ENCODE results near the gene DRAXIN. TPM values are rescaled to one million over a fixed set of nuclear protein-coding genes. Genes with fewer than 3 reads are reported as not detected.

Gene DRAXIN
- 0.59 TPM for total RNA-seq

- no peak for DNase-seq
Measured at GRCh38 chr1:11691302-11691914, at the start of gene DRAXIN. Gene DRAXIN (plus strand): TSS chr1:11691710. CDS start chr1:11706259, 14,549 bp downstream.

DNA sequence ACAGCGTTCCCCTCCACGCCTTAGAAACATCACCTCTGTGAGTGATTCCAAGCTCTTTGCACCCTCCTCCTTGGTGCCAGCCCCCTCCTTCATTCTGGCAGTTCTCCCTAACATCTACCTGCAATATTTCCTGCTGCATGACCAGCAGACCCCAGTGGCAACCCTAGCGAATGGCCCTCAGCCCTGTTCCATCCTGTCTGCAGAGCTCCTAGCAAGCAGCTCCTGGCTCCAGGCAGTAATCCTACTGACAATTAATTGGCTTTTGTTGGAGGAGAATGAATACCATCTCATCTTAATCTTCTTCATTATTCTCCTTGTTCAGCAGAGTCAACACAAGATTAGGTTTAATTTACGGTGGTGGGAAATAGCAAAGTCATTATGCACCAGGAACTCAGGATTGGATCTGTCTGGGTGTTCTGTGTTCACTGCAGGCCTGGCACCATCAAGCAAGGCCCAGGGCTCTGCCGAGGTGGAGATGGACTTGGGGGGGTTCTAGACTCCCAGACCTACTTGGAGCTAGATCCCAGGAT, 49.7 kb upstream of the DRAXIN start:
- no peak for DNase-seq

GRCh38 chr1:11642418-11643017, 49.0 kb upstream of the DRAXIN start:
- peak; percentile 75 for DNase-seq

- DNase-seq = no peak
Measured at GRCh38 chr1:11643782-11644181, 47.7 kb upstream of the DRAXIN start.

GRCh38 chr1:11645270-11645669, 46.2 kb upstream of the DRAXIN start:
- no peak for DNase-seq

DNA sequence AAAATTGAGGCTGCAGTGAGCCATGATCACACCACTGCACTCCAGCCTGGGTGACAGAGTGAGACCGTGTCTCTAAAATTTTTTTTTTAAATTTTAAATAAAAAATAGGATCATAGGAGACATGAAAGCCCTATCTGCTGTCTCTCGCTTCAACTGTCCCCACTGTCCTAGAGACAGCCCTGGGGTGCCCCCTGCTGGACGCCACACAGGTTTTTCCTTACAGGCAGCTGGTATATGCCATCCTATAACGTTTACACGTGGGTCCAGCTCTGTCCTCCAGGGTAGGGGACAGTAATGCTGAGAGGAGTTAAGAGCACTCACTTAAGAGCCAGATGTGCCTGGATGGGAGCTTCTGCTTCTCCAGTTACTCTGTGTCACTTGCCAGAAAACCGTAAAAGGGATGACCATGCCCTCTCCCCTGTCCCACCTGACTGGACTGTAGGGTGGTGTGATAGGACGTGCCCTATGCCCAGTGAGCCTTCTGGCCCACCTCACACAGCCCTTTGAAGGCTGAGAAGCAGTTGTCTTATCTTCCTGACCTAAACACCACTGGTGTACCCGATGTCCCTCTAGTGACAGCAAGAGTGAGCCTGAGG, 45.7 kb upstream of the DRAXIN start:
- DNase-seq = no peak

GRCh38 chr1:11646317-11646716, 45.2 kb upstream of the DRAXIN start:
- no peak for DNase-seq

- DNase-seq = no peak
Measured at GRCh38 chr1:11647333-11647732, 44.2 kb upstream of the DRAXIN start.

- no peak for DNase-seq
Measured at GRCh38 chr1:11648039-11648438, 43.5 kb upstream of the DRAXIN start.

DNA sequence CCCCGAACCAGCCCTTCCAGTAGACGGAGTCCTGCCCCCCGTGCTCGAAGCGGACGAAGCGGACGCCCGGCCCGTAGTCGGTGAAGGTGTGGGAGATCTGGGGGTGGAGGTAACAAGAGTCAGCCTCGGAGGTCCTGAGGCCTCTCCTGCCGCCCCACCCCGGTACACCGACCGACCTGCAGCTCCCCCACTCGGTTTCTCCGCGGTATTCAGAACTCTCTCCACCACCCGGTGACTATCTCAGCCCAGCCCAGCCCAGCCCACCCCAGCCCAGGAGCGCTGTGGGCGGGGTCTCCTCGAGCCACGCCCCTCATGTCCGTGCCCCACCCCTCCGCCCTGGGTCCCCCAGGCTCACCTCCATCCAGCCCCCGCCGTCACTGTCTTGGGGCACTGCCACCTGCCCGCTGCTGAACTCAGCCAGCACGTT, 42.8 kb upstream of the DRAXIN start:
- DNase-seq = no peak

DNA sequence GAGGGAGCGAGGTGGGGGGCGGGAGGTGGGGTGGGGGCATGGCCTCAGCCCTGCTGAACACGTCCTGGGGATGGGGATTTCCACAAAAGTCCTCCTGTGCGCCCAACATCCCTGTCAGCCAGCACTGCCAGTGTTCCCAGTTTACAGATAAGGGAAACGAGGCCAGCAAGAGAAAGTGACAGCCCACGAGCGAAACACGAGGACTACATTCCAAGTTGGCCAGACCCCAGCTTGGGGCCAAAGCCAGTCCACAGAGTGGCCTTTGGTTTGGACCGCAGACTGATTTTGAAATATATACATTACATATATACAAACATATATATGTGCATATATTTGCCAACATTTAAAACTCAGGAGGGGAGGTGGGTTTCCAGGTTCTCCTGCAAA, 42.3 kb upstream of the DRAXIN start:
- no peak for DNase-seq

- no peak for DNase-seq
Measured at GRCh38 chr1:11649624-11650330, 41.7 kb upstream of the DRAXIN start.

DNA sequence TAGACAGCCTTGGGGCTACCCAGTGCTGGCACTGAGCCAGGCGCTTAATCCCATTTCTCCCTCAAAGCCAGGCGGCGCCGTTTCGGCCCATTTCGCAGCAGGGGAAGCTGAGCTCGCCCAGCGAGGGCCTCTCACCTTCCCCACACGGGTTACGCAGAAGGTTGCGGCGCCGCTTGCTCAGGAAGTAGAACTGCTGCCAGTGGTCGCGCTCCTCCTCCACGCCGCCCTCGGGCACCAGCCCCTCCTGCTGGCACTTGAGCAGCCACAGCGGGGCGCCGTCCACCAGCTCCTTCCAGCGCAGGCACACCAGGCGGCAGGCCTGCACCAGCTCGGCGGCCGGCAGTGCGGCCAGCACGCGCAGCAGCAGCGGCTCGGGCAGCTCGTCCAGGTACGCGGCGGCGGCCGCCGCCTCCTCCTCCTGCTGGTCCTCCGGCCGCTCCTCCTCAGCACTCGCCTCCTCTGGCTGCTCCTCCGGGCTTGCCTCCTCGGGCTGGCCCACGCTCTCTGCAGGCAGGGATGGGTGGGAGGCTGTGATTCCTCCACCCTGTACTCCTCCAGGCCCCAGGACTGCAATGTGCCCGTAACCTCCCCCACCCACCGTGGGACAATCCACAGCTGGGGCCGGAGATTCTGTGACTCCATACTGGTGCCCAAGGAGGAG, 41.0 kb upstream of the DRAXIN start:
- no peak for DNase-seq

DNA sequence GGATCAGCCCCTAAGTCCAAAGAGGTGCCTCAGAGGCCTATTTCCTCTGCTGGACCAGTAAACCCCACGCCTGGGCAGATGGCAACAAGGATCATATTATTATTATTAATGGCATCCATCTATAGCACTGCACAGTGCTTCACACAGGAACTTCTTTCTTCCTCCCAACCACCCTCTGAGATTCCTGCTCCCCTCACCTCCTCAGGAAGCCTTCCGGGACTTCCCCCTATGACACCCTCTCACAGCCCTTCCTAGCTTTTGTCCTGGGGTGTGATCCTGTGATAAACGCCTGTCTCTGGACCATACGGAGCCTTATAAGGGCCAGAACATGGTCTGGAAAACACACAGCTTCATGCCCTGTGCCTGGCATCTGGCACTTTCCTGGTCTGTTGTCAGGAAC, 40.5 kb upstream of the DRAXIN start:
- DNase-seq = no peak

GRCh38 chr1:11652203-11652780, 39.2 kb upstream of the DRAXIN start:
- no peak for DNase-seq

DNA sequence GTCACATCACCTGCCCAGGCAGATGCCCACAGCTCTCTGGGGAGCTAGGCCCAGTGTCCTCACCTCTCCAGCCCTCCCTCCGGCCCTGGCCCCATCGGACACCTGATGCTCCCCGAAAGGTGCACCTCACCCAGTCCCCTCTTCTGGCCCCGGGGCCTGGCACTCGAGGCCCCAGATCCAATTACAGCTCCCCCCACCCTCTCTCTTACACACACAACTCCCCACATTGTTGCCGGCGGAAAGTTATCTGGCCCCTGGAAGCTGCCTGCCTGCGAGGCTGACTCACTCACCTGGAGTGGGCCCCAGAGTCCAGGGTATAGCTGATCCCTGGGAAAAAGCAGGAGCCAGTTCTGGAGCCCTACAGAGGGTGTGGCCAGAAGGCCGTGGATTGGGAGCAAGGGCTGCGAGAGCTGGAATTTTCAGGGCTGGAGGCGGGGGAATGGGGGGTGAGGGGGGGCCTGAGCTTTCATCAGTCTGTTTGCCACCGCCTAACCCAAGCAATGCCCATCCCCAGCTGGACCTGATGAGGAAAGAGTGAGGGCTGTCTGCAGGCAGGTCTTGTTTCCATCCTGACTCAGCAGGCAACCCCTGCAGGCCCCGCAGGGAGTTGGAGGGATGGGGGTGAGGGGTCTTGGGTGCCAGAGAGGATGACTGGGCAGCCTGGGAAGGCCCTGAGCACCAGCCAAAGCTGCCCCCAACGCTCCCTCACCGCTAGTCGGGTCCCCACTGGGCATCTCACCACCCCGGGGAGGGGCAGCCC, 38.2 kb upstream of the DRAXIN start:
- no peak for DNase-seq

DNA sequence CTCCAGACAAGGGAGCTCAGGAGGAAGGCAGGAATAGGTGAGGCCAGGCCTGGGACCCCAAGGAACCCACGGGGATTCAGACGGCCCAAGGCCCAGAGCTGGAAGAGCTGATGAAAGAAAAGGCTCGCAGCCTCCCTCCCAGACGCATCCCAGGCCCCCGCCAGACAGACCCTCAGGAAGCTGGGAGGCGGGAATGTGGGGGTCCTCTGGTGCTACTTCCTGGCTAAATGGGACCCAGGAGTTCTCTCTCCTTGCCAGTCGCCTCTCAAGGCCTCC, 37.7 kb upstream of the DRAXIN start:
- DNase-seq = no peak

DNA sequence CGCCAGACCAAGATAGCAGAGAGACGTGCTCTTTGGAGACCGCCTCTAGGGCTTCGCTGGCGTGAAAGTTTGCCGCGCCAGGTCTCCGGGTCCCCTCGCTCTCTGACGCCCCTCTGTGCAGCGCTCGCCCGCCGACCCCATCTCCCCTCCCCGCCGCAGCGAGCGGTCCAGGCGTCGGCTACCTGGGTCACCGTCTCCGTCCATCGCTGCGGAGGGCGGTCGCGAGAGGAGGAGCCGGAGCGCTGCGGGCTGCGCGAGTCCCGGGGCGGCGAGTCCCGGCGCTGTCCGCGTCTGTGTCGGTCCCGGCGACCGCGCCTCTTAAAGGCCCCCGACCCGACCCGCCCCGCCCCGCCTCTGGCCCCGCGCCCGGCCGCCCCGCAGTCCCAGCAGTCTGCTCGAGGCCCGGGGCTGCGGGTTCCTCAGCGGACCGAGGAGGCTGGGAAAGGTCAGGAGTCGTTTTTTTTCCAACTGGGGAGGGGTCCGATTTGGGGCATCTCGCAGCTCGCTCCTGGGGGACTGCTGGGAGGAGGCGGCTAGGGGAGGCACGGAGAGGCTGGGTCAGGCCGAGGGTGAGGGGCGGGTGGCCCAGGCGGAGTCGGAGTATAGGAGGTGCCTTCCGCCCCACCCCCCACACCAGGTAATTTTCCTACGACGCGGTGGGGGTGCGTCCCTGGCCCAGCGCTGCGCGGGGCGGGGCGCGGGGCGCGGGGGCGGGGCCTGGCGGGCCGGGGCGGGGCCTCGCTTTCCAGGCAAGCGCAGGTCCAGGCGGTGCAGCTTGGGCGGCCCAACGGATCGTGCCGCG, 37.2 kb upstream of the DRAXIN start, which contains the start of the genes FBXO2 and FBXO44:
Gene FBXO2 (minus strand): TSS at position 293 of the 802 bp plus-strand sequence. CDS start 89 bp downstream, at position 204.
Gene FBXO44 (plus strand): TSS at position 741 of the 802 bp plus-strand sequence. CDS start 959 bp downstream, outside the sequence.
- no peak for DNase-seq

- no peak for DNase-seq
Measured at GRCh38 chr1:11654939-11655808, 36.3 kb upstream of the DRAXIN start.
